ENCODE results near the gene PCDHA3.

DNA sequence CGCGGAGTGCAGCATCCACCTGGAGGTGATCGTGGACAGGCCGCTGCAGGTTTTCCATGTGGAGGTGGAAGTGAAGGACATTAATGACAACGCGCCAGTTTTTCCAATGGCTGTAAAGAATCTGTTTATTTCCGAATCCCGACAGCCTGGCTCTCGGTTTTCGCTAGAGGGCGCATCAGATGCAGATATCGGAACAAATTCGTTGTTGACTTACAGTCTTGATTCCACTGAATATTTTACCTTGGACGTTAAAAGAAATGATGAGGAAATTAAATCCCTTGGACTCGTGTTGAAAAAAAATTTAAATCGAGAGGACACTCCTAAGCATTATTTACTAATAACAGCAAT, 611 bp downstream of the PCDHA3 start:
- no peak for TF ChIP-seq POLR2AphosphoS5 (IDR thresholded peaks at IDR 0.05; ENCODE audit: insufficient read depth in 1 of 2, low read depth in 1 of 2)
- no peak for TF ChIP-seq CTCF (IDR thresholded peaks at IDR 0.05)

Data from vagina (tissue), 2 donors.